GM12892 (cell line): Measurements from ENCODE around the gene FCN3.

Experiments used
- POLR2A ChIP-seq: IDR thresholded peaks from 2 replicates; pipeline ENCODE4 v1.6.1; 2011; ENCODE audit warnings: low read depth, low read length, control low read depth
- POLR2AphosphoS5 ChIP-seq: IDR thresholded peaks from 2 replicates; pipeline ENCODE4 v1.6.1; 2011; ENCODE audit warnings: low read depth, low read length, control low read depth
- TAF1 ChIP-seq: IDR thresholded peaks from 2 replicates; pipeline ENCODE4 v1.6.1; 2011; ENCODE audit warnings: low read depth, mild to moderate bottlenecking, control low read depth, low read length, borderline replicate concordance

GRCh38 chr1:27355683-27356082, 18.9 kb downstream of the FCN3 start:
- TF ChIP-seq POLR2A (no peak), TAF1 (no peak), POLR2AphosphoS5 (no peak)
